Activated gamma-delta T cell treated with Interleukin-2 at 50 U/mL for 16 hours (primary cell): Measurements from ENCODE around the gene THAP11.

Experiments used
- DNase-seq: peaks from one replicate; pipeline ENCODE4 v3.0.0-alpha.2; 2020

Gene THAP11

GRCh38 chr16:67841816-67842508 is at the start of gene THAP11:
Gene THAP11 (plus strand): TSS chr16:67842320. CDS start chr16:67842555, 235 bp downstream.
- DNase-seq, result peak; percentile 94

GRCh38 chr16:67796099-67796718 is 45.9 kb upstream of the THAP11 start:
- no peak for DNase-seq

GRCh38 chr16:67800338-67800926 is 41.7 kb upstream of the THAP11 start:
- DNase-seq, result no peak

GRCh38 chr16:67801241-67801640 is 40.9 kb upstream of the THAP11 start:
- DNase-seq, result no peak

GRCh38 chr16:67801883-67802282 is 40.2 kb upstream of the THAP11 start:
- peak; percentile 18 for DNase-seq

GRCh38 chr16:67803894-67804293 is 38.2 kb upstream of the THAP11 start:
- no peak for DNase-seq

GRCh38 chr16:67804853-67805542 is 37.1 kb upstream of the THAP11 start:
- DNase-seq, result no peak

GRCh38 chr16:67805718-67806427 is 36.2 kb upstream of the THAP11 start:
- no peak for DNase-seq

GRCh38 chr16:67806428-67807147 is 35.5 kb upstream of the THAP11 start, which contains the start of the genes RANBP10 and TSNAXIP1:
Gene RANBP10 (minus strand): TSS chr16:67806560. CDS start chr16:67806536, 24 bp downstream.
Gene TSNAXIP1 (plus strand): TSS chr16:67806889. CDS start chr16:67807150, 261 bp downstream.
- peak; percentile 95 for DNase-seq

- DNase-seq, result no peak
Observed at GRCh38 chr16:67807148-67807682, 34.9 kb upstream of the THAP11 start.

GRCh38 chr16:67811899-67812298 is 30.2 kb upstream of the THAP11 start:
- no peak for DNase-seq

GRCh38 chr16:67814567-67814966 is 27.6 kb upstream of the THAP11 start:
- DNase-seq, result no peak

GRCh38 chr16:67820608-67821259 is 21.4 kb upstream of the THAP11 start:
- DNase-seq, result no peak

GRCh38 chr16:67822511-67822910 is 19.6 kb upstream of the THAP11 start:
- no peak for DNase-seq

GRCh38 chr16:67825119-67825518 is 17.0 kb upstream of the THAP11 start:
- DNase-seq, result no peak

- DNase-seq, result no peak
Observed at GRCh38 chr16:67825906-67826305, 16.2 kb upstream of the THAP11 start.

- no peak for DNase-seq
Observed at GRCh38 chr16:67828651-67829050, 13.5 kb upstream of the THAP11 start.

GRCh38 chr16:67833030-67833414 is 9.1 kb upstream of the THAP11 start:
- no peak for DNase-seq

- DNase-seq, result peak; percentile 93
Observed at GRCh38 chr16:67833415-67834241, 8.5 kb upstream of the THAP11 start.

- no peak for DNase-seq
Observed at GRCh38 chr16:67834242-67834614, 7.9 kb upstream of the THAP11 start.
